ENCODE data around the gene CPT1A.
A peak's percentile ranks its signal among the peaks of the same experiment; 100 is the strongest.

The CPT1A gene

DNA sequence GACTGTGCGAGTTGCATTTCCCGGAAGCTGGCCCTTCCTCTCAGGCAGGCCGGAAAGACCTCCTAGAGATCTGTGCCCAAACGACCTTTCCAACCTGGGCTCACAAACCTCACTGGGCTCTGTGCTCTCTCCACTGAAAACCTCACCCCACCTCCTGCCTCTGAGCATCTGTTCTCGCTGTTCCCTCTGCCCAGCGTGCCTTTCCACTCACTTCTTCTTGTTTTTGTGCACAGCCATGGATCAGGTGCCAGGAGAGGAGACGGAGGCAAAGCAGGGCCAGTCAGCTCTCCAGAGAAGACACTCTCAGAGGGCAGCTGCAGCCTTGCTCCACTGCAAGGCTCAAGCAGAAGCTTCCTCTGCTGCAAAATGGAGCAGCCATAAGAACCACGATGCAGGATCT, 10.9 kb upstream of the CPT1A start:
- DNase-seq = no peak

- DNase-seq = no peak
These were observed 6.7 kb upstream of the CPT1A start for GRCh38 chr11:68848429-68848828.

DNA sequence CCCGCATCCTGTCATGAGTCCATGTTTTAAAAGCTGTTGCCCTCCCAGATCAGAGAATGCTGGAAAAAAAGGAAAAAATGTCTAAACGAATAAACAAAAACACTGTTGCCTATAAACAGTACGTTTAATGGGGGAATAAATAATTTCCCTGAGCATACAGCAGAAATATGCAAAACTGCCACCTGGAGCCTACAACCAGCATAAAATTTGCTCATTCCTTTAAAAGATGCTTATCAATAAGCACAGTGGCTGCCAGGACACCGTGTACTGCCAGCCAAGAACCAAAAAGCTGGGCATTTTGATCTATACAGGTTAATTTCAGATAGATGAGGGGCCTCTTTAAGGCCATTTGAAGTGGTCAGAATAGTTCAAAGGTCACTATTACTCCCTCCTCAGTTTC, 5.7 kb upstream of the CPT1A start:
- no peak for DNase-seq

- no peak for DNase-seq
These were observed 3.8 kb upstream of the CPT1A start for GRCh38 chr11:68845351-68846002.

DNA sequence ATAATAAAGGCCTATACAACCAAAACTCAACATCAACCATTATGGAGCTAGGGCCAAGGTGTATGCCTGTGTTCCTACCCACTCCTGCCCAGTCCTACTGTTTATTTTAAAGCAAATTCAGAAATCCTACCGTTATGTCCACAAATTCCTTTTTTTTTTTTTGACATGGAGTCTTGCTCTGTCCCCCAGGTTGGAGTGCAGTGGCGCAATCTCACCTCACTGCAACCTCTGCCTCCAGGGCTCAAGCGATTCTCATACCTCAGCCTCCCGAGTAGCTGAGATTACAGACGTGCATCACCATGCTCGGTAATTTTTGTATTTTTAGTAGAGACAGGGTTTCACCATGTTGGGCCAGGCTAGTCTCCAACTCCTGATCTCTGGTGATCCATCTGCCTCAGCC, 3.1 kb upstream of the CPT1A start:
- no peak for DNase-seq

GRCh38 chr11:68844376-68844775, 2.7 kb upstream of the CPT1A start:
- no peak for DNase-seq

DNA sequence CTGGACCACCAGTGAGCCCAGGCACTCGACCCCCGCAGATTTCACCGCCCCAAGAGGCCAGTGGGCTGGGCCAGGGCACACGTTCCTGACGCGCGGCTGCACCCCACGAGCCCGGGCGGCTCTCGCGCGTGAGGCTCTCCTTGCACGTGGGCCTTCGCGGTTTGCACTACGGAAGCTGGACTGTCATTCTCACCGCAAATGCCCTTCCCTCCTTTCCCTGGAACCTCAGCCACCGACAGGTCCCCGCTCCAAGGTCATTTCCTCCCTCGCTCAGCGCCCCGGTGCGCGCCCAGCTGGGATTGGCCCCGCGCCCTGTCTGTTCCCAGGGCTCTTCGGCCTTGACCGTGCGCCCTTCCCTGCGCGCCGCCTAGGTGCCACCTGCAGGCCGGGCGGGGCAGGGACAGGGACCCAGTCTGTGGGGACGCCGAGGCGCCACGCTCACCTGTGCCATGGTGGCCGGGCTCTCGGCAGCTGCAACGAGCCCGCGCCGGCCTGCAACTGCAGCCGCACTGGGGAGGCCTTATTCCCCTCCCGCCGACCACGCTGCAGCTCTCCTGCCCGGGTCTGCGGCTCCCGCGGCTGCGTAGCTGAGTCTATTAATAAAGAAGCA, 2.1 kb upstream of the CPT1A start:
- DNase-seq = no peak

- DNase-seq = peak; percentile 56
These were observed 1.4 kb upstream of the CPT1A start for GRCh38 chr11:68843052-68843561.

DNA sequence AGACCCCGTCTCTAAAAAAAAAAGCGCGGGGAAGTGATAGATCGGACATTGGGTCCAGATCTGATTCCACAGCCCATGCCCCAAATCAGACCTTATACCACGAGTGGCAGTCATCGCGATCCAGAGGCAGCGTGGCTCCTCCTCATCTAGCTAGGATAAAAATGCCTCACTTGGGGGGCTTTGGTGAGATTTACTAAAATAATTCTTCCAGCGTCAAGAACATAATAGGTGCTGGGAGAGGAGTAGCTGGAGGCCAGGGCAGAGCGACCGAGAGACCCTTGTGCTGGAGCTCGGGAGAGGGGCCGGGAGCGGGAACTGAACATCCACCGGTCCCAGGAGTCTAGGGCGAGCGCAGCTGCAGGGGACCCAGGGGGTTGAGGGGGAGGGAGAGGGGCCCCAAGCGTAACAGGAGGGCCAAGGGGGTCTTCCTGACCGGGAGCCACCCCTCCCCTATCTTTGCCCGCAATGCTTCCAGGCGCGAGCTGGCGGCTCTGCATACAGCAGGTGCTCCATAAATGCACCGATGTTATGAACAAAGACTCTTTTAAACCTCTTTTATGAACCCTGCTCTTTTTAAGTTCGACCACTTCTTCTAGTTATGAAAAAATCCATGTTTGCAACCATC, 823 bp upstream of the CPT1A start:
- no peak for DNase-seq

DNA sequence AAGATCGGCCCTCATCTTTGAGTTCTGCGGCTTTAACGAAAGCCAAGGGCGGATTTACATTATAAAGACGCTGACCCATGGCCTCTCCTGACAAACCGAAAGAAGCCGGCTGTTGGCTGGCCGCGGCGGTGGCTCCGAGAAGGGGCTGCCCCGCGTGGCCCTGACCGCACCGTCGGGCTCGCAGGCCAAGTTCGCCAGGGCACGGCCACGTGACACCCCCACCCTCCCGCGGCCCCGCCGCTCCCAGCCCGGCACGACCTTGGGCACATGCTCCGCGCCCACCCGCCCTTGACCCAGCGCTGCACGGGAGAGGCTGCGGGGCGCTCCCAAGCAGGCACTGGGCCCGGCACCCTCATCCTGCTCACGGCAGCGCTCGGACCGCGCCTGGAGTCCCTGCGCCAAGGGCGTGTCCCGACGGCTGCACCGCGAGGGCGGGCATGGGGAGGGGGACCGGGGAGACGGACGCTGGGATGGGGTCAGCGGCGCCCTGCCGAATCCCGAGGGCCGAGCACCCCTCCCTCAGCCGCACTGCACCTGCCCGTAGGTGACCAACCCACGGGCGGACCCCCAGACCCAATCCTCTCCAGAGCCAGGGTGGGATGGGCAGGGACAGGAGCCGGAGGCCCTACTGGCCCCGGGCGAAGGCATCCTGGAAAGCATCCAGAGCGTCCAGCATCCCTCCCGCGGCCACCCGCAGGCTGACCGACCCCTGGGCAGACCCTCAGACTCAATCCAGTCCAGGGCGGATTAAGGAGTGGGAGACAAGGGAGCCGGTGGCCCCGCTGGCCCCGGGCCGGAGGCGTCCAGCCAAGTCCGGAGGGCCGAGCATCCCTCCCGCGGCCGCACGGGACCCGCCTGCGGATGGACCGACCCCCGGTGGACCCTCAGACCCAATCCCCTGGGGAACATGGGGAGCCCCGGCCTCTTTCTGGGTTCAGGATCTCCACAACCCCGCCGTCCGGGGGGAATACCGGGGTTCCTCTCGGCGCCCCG, 759 bp downstream of the CPT1A start:
- DNase-seq = peak; percentile 60

GRCh38 chr11:68839911-68840641, 1.6 kb downstream of the CPT1A start:
- no peak for DNase-seq

DNA sequence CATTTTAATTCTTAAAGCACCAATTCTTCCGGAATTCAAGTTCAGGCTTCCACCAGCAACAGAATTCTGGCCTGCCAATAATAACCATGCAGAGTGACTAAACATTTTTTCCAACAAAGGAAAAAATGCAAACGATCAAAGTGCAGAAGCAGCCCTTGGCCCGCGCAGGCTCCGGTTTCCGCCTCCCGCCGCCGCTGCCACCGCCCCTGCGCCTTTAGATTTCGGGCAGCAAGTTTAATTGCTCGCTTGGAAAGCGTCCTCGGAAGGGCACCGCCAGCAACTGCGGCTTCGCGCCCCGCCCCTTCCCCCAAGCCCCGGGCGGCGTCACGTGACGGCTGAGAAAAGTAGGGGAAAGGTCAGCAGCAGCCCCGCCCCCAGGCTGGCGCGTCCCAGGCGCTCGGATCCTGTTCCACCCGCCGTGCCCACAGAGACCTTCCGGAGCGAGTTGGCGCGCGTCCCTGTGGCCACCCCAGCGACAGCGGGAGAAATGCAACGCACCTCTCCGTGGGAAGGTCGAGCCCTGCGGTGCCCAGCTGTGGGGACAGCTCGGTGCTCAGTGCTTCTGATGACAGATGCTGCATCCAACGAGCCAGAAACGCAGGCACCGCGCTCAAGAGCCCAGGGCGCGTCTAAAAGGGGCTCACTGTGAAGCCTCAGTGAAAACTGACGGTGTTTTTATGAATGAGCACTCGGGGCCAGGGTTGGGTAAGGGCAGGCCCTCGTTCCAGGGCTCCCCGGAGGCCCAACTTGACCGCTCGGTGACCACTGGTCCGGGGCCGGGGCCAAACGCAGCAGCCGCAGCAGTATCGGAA, 2.5 kb downstream of the CPT1A start:
- peak; percentile 96 for DNase-seq

DNA sequence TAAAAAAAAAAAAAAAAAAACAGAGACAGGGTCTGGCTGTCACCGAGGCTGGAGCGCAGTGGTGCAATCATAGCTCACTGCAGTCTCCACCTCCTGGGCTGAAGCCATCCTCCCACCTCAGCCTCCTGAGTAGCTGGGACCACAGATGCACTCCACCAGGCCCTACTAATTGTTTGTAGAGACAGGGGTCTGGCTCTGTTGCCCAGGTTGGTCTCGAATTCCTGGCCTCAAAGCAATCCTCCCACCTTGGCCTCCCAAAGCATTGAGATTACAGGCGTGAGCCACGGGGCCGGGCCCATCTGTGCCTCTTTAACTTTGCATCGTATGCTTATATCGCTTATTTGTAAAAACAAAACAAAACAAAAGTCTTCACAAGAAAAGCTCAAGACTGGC, 3.1 kb downstream of the CPT1A start:
- DNase-seq = no peak

DNA sequence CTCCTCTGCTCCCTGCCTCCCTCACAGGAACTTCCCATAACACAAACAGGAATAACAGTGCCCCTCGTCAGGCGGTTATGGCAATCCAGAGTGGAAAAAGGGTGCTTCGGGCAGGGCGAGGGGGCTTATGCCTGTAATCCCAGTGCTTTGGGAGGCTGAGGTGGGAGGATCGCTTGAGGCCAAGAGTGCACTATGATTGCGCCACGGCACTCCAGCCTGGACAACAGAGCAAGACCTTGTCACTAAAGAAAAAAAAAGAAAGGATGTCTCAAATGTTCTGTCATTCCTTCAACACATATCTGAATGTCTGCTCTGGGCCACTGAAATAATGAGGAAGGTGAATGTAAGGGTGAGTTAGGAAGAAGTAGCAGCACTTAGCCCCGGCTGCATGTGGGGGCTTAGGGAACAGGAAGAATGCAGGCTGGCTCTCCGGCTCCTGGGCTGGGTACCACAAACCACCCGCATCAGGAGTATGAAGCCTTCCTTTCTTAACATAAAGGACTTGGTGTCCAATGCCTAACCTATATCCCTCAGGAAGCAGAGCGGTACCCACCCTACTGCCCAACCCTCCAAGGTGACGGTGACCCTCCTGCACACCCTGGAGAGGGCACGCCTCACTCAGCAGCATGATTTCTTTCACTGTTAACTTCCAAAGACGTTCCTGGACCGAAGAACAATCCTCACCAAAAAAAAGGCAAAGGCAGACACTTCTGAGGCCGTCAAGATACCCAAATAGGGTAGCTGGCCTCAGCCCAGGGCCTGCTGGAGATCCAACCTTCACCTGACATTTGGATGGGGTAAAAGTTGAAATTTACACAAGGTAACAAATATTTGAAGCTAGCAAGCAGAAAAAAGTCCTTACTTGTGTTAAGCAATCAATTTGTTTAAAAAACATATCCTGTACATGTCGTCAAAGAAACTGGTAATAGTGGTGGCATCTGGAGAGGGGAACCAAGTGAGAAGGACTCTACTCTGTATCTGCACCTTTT, 3.8 kb downstream of the CPT1A start:
- DNase-seq = no peak

- no peak for DNase-seq
These were observed 6.0 kb downstream of the CPT1A start for GRCh38 chr11:68835749-68836148.

- no peak for DNase-seq
These were observed 6.4 kb downstream of the CPT1A start for GRCh38 chr11:68835328-68835727.

DNA sequence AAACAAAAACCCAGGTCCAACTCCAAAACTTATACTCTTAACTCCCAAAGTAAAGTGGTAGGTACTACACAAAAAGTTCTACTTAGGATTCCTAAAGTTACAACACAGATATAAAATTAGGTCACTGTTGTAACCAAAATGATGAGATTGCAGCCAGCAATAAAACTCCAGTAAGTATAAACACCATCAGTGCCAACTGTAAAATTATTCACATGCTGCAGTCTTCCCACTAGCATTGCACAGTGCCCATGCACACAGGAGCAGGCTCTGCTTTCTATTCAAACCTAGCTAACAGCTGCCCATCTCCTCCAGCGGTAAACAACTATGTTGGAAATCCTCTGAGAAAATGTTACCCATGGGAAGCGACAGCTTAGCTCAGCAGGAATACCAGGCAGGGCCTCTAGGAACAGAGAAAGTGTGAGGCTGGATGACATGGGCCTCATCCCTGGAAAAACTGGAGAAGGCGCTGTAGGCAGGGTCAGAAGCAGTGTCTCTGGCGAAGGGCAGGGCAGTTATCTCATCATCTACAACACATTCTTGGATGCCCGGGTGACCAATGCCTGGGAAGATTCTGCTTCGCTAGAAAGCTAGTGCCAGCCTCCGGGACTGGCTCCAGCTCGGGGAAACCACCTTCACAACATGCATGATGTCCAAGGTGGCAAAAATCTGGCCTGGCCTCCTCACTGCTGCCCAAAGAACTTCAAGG, 9.1 kb downstream of the CPT1A start:
- DNase-seq = no peak

- no peak for DNase-seq
These were observed 10.6 kb downstream of the CPT1A start for GRCh38 chr11:68831124-68831523.

DNA sequence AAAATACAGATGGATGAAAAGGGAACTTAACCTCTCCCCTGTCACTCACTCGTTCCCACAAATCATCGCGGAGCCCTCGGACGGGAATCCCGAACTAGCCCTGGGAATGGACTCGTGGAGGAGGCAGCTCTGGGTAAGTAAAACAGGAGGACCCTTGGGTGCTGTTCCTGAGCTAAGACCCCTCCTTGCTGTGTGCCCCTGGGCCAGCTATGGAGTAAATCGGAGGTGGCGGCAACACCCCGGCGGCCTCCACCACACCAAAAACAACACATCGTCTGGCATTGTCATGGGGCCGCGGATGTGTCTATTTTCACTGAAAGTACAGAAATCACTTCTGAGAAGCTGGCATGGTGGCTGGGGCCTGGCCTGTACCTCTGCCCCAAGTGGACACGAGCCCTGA, 12.1 kb downstream of the CPT1A start:
- no peak for DNase-seq

GRCh38 chr11:68828957-68829356, 12.8 kb downstream of the CPT1A start:
- no peak for DNase-seq
